GM18868 (cell line): ENCODE data around the gene FBXO24.

Experiments
- ATAC-seq: cut with Tn5 transposase; IDR thresholded peaks from one replicate; pipeline ENCODE4 v1.9.1; 2021; ENCODE audit warnings: mild to moderate bottlenecking, moderate library complexity; ENCODE audit not compliant: unreplicated experiment

Gene FBXO24

DNA sequence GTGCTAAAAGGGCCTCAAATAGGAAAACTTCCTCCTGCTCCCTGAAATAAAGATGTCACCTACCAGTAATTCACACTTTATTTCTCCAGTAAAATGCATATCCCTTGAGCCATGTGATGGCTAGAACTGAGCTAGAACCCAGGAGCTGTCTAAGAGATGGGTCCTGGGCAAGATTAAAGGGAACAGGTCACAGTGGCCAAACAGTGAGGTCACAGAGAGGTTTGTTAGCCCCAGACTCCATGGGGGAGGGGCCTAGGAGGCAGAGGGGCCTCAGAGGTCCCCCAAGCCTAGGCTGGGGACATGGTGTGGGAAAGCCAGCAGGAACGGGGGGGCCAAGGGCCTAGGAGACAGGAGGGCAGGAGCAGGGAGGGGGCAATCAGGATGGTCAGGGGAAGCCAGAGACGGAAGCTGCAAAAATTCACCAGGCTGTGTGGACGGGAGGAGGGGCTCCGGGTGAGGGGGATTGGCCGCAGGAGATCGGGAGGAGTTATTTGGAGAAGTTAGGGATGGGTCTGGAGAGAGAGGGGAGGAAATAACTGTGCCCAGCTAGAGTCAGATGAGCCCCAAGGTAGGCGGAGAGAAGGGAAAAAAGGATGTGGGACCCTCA is 3.3 kb downstream of the FBXO24 start:
- no peak for ATAC-seq

DNA sequence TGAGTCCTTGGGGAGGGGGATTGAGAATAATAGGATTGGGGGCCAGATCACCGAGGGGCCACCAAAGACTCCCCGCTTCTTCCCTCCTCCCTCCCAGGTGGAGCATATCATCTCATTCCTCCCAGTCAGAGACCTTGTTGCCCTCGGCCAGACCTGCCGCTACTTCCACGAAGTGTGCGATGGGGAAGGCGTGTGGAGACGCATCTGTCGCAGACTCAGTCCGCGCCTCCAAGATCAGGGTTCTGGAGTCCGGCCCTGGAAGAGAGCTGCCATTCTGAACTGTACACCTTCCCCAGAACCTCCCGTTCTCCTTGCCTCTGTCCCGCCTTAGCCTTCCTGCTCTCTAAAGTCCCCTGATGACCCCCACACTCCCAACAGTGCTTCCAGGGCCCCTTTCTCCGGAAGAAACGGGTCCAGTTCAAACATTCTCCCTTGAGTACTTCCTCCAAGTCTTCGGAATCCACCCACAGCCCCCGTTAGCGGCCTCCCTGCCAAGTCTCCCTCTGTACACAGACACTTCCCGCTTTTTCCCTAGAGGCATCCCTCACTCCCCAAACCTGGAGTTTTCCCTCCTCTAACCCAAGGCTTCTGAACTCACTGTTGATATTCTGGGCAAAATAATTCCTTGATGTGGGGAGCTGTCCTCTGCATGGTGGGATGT is 4.1 kb downstream of the FBXO24 start:
- ATAC-seq = no peak

DNA sequence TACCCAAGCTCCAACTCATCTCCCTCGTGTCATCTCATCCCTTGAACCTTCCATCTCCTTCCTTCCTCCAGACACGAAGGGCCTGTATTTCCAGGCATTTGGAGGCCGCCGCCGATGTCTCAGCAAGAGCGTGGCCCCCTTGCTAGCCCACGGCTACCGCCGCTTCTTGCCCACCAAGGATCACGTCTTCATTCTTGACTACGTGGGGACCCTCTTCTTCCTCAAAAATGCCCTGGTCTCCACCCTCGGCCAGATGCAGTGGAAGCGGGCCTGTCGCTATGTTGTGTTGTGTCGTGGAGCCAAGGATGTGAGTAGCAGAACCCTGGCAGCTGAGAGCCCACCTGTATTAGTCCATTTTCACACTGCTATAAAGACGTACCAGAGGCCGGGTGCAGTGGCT is 5.5 kb downstream of the FBXO24 start:
- ATAC-seq = no peak

DNA sequence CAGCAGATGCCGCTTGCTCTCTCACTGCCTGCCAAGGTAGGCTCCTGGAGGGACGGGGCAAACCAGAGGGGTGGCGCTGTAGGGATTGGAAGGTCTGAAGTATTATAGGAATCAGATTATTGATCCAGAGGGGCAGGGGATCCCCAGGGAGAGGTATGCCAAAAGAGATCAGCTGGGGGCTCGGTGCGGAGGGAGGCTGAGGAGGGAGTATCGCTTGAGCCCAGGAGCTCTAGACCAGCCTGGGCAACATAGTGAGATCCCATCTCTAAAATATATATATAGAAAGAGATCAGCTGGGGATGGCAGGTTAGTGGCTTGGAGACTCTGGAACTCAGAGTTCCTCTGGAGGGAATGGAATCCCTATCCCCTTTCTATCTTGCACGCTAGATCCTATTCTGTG is 9.1 kb downstream of the FBXO24 start:
- ATAC-seq = no peak

DNA sequence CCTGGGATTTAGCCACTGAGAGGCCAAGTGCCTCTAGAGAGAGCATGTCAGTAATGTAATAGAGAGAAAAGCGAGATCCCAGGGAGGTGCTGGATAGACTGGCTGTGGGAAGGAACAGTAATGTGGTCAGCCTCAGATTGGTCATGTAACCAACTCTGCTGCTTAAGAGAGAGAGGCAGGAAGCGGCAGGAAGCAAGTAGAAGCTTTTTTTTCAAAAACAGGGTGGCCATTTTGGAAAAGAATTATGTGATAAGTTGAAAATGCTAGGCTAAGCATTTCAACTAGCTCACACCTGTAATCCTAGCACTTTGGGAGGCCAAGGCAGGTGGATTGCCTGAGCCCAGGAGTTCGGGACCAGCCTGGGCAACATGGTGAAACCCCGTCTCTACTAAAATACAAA is 12.3 kb downstream of the FBXO24 start:
- no peak for ATAC-seq

- no peak for ATAC-seq
These were observed 14.0 kb downstream of the FBXO24 start for GRCh38 chr7:100599911-100600729.

- ATAC-seq = no peak
These were observed 14.6 kb downstream of the FBXO24 start for GRCh38 chr7:100600730-100601038.

GRCh38 chr7:100602889-100603725 is 17.0 kb downstream of the FBXO24 start:
- no peak for ATAC-seq

GRCh38 chr7:100603726-100604027 is 17.5 kb downstream of the FBXO24 start:
- ATAC-seq = no peak

DNA sequence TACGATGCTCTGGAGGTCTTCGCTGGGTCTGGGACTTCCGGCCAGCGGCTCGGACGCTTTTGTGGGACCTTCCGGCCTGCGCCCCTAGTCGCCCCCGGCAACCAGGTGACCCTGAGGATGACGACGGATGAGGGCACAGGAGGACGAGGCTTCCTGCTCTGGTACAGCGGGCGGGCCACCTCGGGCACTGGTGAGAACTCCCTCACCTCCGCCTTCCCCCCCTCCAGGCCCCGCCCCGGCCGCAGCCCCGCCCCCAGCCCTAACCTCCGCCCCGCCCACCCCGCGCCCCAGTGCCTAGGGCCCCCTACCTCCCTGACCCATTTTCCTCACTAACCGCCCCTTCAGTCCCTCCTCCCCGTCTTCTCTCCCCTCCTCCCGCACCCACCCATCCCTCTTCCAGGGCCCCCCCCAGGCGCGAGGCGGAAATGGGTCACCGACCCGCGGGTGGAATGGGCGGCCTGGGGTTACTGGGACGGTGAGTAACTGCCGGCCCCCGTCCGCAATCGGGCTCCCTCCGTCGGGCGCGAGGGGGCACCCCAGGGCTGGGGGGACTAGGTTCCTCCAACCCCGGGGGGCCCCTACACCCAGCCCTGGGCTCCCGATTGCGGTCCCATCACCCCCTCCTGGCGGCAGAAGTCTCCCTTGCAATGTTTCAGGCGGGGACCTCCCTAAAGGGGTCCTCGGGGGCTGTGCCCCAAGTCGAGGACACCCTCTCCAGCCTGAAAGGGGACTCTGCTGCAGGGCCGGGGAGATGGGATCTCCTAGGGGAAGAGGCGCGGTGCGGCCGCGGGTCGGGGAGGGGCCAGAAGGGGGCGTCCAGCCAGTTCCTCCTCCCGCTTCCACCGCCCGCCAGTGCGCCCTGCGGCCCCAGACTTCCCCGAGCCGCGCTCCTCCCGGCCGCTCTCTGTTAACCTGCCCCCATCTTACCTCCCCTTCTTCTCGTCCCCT is 18.2 kb downstream of the FBXO24 start:
- peak; percentile 53 for ATAC-seq

DNA sequence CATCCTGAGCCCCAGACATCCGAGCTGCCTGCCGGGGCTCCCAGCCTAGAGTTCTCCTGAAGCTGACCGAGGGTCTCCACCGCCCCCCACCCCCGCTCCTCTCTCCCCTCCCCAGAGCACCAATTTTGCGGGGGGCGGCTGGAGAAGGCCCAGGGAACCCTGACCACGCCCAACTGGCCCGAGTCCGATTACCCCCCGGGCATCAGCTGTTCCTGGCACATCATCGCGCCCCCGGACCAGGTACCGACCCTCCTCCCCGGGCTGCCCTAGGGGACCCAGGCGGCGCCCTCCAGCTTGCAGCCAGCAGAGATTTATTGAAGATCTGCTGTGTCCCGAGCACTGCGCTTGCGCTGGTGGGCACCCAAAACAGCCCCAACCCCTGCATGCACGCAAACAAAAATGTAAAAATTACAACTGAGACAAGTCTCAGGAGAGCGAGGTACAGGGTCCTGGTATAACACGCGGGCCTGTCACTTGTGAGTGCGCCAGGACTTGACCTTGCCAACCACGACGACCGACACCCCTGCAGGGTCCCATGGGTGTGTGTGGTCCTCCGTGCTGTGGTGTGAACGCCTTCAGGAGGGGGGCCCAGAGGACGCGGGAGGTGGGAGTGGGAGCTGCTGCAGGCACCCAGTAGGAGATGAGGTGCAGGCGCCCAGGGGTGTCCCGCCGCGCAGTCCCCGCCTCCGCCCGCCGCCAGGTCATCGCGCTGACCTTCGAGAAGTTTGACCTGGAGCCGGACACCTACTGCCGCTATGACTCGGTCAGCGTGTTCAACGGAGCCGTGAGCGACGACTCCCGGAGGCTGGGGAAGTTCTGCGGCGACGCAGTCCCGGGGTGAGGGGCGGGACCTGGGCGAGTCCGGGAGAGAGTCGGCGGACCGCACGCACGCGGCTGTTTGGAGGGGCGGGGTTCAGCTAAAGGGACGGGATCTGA is 19.1 kb downstream of the FBXO24 start:
- ATAC-seq = no peak

- no peak for ATAC-seq
These were observed 20.2 kb downstream of the FBXO24 start for GRCh38 chr7:100606313-100606712.

DNA sequence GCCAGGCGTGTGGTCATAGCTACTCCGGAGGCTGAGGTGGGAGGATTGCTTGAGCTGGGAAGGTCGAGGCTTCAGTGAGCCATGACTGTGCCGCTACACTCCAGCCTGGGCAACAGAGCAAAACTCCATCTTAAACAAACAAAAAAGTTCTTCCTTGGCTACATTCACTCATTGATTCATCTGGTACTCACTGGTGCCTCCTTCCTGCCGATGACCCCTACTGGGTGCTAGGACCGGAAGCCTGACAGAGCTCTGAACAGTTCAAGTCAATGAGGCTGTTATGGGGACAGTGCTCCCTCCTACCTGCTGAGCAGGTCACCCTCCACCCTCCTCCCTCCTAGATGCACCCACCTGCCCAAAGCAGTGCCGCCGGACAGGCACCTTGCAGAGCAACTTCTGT is 21.0 kb downstream of the FBXO24 start:
- no peak for ATAC-seq

DNA sequence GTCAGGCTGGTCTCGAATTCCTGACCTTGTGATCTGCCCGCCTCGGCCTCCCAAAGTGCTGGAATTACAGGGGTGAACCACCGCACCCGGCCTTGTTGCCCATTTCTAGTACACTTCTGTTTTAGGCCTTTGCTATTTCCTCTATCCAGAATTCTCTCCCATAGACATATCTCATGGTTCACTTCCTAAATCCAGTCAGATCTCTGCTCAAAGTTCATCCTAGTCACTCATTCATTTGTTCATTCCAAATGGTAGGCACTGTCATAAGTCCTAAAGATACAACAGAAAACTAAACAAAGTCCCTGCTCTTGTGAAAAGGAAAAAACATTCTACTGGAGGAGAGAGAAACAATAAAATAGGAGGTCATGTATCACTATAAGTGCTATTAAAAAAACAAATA is 23.8 kb downstream of the FBXO24 start:
- ATAC-seq = no peak

- peak; percentile 89 for ATAC-seq
These were observed 26.0 kb downstream of the FBXO24 start, which contains the start of gene MOSPD3 for GRCh38 chr7:100611983-100612729. Gene MOSPD3 (plus strand): TSS chr7:100612540. CDS start chr7:100612792, 252 bp downstream.

GRCh38 chr7:100612730-100613390 is 26.7 kb downstream of the FBXO24 start:
- no peak for ATAC-seq

GRCh38 chr7:100613412-100614175 is 27.5 kb downstream of the FBXO24 start:
- ATAC-seq = no peak
